ENCODE data around the gene PLCB4. TPM values are rescaled to one million over a fixed set of nuclear protein-coding genes. Genes with fewer than 3 reads are reported as not detected.

Gene PLCB4
- total RNA-seq, 2 donors from 2014 or later, result 15.3 to 24.1 TPM

- Histone ChIP-seq H3K9me3 (no peaks in the 10 kb centered on the region), H3K4me1 (ENCODE audit: control insufficient read depth in 1 of 2, low read depth in 2 of 2) (peaks cover 4 to 16% of the 10 kb centered on the region in 2 donors), H3K36me3 (no peaks in the 10 kb centered on the region), H3K4me3 (no peak overlapping the region), H3K27ac (no peak overlapping the region), H3K27me3 (replicated peaks; ENCODE audit: insufficient read depth) (no peaks in the 10 kb centered on the region)
- no peak for ATAC-seq (ENCODE audit: insufficient number of reproducible peaks, low FRiP score, low read depth)
- DNase-seq (ENCODE audit: low spot score), result no peak
- TF ChIP-seq, protein P1, sequence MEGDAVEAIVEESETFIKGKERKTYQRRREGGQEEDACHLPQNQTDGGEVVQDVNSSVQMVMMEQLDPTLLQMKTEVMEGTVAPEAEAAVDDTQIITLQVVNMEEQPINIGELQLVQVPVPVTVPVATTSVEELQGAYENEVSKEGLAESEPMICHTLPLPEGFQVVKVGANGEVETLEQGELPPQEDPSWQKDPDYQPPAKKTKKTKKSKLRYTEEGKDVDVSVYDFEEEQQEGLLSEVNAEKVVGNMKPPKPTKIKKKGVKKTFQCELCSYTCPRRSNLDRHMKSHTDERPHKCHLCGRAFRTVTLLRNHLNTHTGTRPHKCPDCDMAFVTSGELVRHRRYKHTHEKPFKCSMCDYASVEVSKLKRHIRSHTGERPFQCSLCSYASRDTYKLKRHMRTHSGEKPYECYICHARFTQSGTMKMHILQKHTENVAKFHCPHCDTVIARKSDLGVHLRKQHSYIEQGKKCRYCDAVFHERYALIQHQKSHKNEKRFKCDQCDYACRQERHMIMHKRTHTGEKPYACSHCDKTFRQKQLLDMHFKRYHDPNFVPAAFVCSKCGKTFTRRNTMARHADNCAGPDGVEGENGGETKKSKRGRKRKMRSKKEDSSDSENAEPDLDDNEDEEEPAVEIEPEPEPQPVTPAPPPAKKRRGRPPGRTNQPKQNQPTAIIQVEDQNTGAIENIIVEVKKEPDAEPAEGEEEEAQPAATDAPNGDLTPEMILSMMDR (IDR thresholded peaks at IDR 0.05), result no peak
Observed at GRCh38 chr20:9488063-9488462, 419.2 kb downstream of the PLCB4 start.

DNA sequence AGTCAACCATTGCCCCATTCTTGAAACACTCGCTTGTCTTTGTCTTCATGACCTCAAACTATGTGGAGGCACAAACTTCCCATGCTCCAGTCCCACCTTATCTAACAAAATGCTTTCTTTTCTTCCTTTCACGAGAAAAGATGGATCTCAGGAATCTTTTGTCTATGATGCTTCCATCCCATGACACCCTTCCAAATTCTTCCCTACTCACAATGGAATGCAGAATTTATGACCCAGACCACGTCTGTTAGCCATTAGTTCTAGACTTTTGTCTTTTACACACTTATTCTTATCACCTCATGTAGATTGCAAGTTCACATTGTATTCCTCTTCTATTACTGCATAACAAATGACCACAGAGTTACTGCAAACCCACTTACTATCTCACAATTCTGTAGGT is 421.3 kb downstream of the PLCB4 start:
- Histone ChIP-seq H3K9me3 (no peaks in the 10 kb centered on the region), H3K36me3 (no peaks in the 10 kb centered on the region), H3K27ac (no peak overlapping the region), H3K4me3 (no peak overlapping the region), H3K27me3 (replicated peaks; ENCODE audit: insufficient read depth) (no peaks in the 10 kb centered on the region), H3K4me1 (ENCODE audit: control insufficient read depth in 1 of 2, low read depth in 2 of 2) (peaks cover 8 to 27% of the 10 kb centered on the region in 2 donors)
- DNase-seq (ENCODE audit: low spot score) (no peak), ATAC-seq (ENCODE audit: insufficient number of reproducible peaks, low FRiP score, low read depth) (no peak)
- TF ChIP-seq, protein P1 (IDR thresholded peaks at IDR 0.05), result no peak

DNA sequence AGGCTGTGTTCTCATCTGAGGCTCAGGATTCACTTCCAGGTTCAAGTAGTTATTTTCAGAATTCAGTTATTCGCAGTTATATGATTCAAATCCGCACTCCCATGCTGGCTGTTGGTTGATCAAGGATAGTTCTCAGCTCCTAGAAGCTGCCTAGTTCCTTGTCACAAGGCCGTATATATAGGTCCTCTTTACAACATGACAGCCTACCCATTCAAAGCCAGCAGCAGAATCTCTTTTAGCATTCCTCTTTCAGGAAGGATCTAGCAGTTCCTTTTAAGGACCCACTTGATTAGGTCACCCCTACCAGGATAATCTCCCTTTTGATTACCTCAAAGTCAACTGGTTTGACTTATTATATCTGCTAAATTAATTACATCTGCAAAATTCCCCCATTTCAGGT is 421.7 kb downstream of the PLCB4 start:
- no peaks in the 10 kb centered on the region for H3K9me3 ChIP-seq
- H3K27me3 ChIP-seq (replicated peaks; ENCODE audit: insufficient read depth), result no peaks in the 10 kb centered on the region
- DNase-seq (ENCODE audit: low spot score) (no peak), ATAC-seq (ENCODE audit: insufficient number of reproducible peaks, low FRiP score, low read depth) (no peak)
- TF ChIP-seq, protein P1 (IDR thresholded peaks at IDR 0.05), result no peak
- no peak overlapping the region for H3K4me3 ChIP-seq
- H3K4me1 ChIP-seq (ENCODE audit: control insufficient read depth in 1 of 2, low read depth in 2 of 2), result peaks cover 8 to 27% of the 10 kb centered on the region in 2 donors
- no peaks in the 10 kb centered on the region for H3K36me3 ChIP-seq
- H3K27ac ChIP-seq, result no peak overlapping the region

DNA sequence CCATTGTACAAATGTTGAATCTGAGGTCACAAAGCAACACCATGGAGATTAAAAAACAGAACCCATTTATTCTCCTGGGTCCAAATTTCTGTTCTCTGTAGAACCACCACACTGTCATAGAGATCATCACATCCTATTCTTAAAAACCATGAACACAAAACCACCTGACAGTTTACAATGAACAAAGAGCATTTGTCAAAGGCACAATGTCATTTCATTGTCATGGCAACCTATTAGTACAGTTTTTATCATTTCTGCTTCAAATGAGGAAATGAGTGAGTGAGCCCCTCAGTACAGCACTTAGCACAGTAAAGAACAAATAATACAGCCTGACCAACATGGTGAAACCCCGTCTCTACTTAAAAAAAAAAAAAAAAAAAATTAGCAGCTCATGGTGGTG is 422.4 kb downstream of the PLCB4 start:
- no peaks in the 10 kb centered on the region for H3K36me3 ChIP-seq
- peaks cover 8 to 27% of the 10 kb centered on the region in 2 donors for H3K4me1 ChIP-seq (ENCODE audit: control insufficient read depth in 1 of 2, low read depth in 2 of 2)
- H3K9me3 ChIP-seq, result no peaks in the 10 kb centered on the region
- H3K4me3 ChIP-seq, result no peak overlapping the region
- DNase-seq (ENCODE audit: low spot score), result no peak
- no peaks in the 10 kb centered on the region for H3K27me3 ChIP-seq (replicated peaks; ENCODE audit: insufficient read depth)
- no peak for ATAC-seq (ENCODE audit: insufficient number of reproducible peaks, low FRiP score, low read depth)
- H3K27ac ChIP-seq, result no peak overlapping the region
- TF ChIP-seq, protein P1 (IDR thresholded peaks at IDR 0.05), result no peak

DNA sequence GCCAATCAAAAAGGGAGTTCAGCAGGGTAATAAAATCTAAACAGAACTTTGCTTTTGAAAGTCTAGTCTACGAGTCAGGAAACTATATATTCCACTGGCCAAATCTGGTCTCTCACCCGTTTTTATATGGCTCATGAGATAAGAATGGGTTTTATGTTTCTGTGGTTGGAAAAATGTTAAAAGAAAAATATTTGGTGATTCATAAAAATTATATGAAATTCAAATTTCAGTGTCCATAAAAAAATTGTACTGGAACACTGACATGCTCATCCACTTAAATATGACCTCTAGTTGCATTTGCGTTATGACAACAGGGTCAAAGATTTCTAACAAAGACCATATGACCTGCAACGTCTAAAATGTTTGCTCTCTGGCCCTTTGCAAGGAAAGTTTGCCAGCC is 423.2 kb downstream of the PLCB4 start:
- Histone ChIP-seq H3K9me3 (no peaks in the 10 kb centered on the region), H3K4me3 (no peak overlapping the region), H3K36me3 (no peaks in the 10 kb centered on the region), H3K27ac (no peak overlapping the region), H3K27me3 (replicated peaks; ENCODE audit: insufficient read depth) (no peaks in the 10 kb centered on the region), H3K4me1 (ENCODE audit: control insufficient read depth in 1 of 2, low read depth in 2 of 2) (peaks cover 8 to 27% of the 10 kb centered on the region in 2 donors)
- DNase-seq (ENCODE audit: low spot score) (no peak), ATAC-seq (ENCODE audit: insufficient number of reproducible peaks, low FRiP score, low read depth) (no peak)
- TF ChIP-seq, protein P1 (IDR thresholded peaks at IDR 0.05), result no peak

Data from thoracic aorta (tissue), 2 donors.